ENCODE data around the gene DDX42. TPM values are rescaled to one million over a fixed set of nuclear protein-coding genes. Genes with fewer than 3 reads are reported as not detected.
A peak's percentile ranks its signal among the peaks of the same experiment; 100 is the strongest.

The DDX42 gene
- total and polyA plus RNA-seq, 2 donors from 2014 or later = 38.6 to 104 TPM

DNA sequence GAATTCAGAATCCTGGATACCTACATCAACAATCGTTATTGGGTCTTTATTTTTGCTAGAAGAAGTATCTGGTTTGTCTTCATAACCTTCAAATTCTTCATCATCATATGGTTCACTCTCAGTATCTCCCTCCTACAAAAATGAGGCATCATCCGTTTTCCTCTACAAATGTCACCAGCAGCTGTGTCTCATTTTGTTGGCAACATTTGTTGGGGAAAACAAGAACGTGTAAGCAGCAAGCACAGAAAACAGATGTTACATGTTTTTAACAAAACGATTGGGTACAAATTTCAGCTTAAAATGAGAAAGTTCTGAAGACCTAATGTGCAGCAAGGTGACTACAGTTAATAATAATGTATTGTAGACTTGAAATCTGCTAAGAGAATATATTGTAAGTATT, 9.3 kb upstream of the DDX42 start:
- Histone ChIP-seq H3K9ac (ENCODE audit: low read length in 3 of 3) (no peak overlapping the region), H3K27me3 (ENCODE audit: control insufficient read depth, insufficient read depth, low read length) (no peaks in the 10 kb centered on the region), H3K36me3 (ENCODE audit: control insufficient read depth in 2 of 3, insufficient read depth in 3 of 3, low read length in 3 of 3) (peaks cover 9 to 35% (median 10%) of the 10 kb centered on the region in 3 donors), H3K4me1 (ENCODE audit: control insufficient read depth in 2 of 3, insufficient read depth in 2 of 3, low read depth in 1 of 3, low read length in 3 of 3) (peaks cover 0 to 4% (median 0%) of the 10 kb centered on the region in 3 donors), H3K9me3 (ENCODE audit: control insufficient read depth in 2 of 3, insufficient read depth in 1 of 3, low read length in 3 of 3) (no peaks in the 10 kb centered on the region), H3K27ac (ENCODE audit: low read depth in 2 of 2, low read length in 2 of 2) (no peak overlapping the region), H3K4me3 (ENCODE audit: low read length in 3 of 3) (no peak overlapping the region)
- TF ChIP-seq, protein P1, sequence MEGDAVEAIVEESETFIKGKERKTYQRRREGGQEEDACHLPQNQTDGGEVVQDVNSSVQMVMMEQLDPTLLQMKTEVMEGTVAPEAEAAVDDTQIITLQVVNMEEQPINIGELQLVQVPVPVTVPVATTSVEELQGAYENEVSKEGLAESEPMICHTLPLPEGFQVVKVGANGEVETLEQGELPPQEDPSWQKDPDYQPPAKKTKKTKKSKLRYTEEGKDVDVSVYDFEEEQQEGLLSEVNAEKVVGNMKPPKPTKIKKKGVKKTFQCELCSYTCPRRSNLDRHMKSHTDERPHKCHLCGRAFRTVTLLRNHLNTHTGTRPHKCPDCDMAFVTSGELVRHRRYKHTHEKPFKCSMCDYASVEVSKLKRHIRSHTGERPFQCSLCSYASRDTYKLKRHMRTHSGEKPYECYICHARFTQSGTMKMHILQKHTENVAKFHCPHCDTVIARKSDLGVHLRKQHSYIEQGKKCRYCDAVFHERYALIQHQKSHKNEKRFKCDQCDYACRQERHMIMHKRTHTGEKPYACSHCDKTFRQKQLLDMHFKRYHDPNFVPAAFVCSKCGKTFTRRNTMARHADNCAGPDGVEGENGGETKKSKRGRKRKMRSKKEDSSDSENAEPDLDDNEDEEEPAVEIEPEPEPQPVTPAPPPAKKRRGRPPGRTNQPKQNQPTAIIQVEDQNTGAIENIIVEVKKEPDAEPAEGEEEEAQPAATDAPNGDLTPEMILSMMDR (IDR thresholded peaks at IDR 0.05; ENCODE audit: borderline replicate concordance, extremely low read depth, insufficient read depth) = no peak
- intact Hi-C loops (cut with DNase I) = no loop called here
- FAIRE-seq = no peak
- DNase-seq = peak in 1 of 5 donors; percentile 37

DNA sequence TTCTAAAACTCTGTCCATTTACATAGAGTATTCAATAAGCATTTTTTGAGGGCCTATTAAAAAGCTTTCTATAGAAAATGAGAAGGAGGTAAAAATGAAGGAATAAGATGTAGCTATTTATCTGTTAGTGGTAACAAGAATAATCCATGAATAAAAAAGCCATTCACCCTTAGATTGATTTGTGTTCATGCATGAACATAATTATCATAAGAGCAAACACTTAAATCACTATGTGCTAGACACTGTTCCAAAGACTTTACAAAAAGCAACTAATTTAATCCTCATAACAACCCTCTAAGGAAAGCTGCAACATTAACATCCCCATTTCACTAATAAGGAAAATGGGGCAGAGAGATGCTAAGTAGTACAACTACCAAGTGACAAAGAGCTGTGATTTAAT, 7.2 kb upstream of the DDX42 start:
- no peak overlapping the region for H3K27ac ChIP-seq (ENCODE audit: low read depth in 2 of 2, low read length in 2 of 2)
- H3K27me3 ChIP-seq (ENCODE audit: control insufficient read depth, insufficient read depth, low read length) = no peaks in the 10 kb centered on the region
- H3K4me3 ChIP-seq (ENCODE audit: low read length in 3 of 3) = no peak overlapping the region
- TF ChIP-seq, protein P1 (IDR thresholded peaks at IDR 0.05; ENCODE audit: borderline replicate concordance, extremely low read depth, insufficient read depth) = no peak
- no peaks in the 10 kb centered on the region for H3K9me3 ChIP-seq (ENCODE audit: control insufficient read depth in 2 of 3, insufficient read depth in 1 of 3, low read length in 3 of 3)
- peaks cover 3 to 23% (median 6%) of the 10 kb centered on the region in 3 donors for H3K36me3 ChIP-seq (ENCODE audit: control insufficient read depth in 2 of 3, insufficient read depth in 3 of 3, low read length in 3 of 3)
- DNase-seq (no peak), FAIRE-seq (no peak)
- peaks cover 0 to 4% (median 0%) of the 10 kb centered on the region in 3 donors for H3K4me1 ChIP-seq (ENCODE audit: control insufficient read depth in 2 of 3, insufficient read depth in 2 of 3, low read depth in 1 of 3, low read length in 3 of 3)
- intact Hi-C loops (cut with DNase I) = no loop called here
- no peak overlapping the region for H3K9ac ChIP-seq (ENCODE audit: low read length in 3 of 3)

DNA sequence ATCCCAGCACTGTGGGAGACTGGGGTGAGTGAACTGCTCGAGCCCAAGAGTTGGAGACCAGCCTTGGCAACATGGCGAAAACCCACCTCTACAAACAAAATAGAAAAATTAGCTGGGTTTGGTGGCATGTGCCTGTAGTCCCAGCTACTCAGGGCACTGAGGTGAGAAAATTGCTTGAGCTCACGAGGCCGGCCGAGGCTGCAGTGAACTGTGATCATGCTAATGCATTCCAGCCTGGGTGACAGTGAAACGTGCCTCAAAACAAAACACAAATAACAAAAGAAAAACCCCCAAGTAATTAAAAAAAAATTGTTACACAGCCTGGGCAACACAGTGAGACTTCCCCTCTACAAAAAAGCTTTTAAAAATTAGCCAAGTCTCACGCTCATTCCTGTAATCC, 5.5 kb upstream of the DDX42 start:
- Histone ChIP-seq H3K9me3 (ENCODE audit: control insufficient read depth in 2 of 3, insufficient read depth in 1 of 3, low read length in 3 of 3) (no peaks in the 10 kb centered on the region), H3K27me3 (ENCODE audit: control insufficient read depth, insufficient read depth, low read length) (no peaks in the 10 kb centered on the region), H3K9ac (ENCODE audit: low read length in 3 of 3) (no peak overlapping the region), H3K4me3 (ENCODE audit: low read length in 3 of 3) (no peak overlapping the region), H3K27ac (ENCODE audit: low read depth in 2 of 2, low read length in 2 of 2) (no peak overlapping the region), H3K4me1 (ENCODE audit: control insufficient read depth in 2 of 3, insufficient read depth in 2 of 3, low read depth in 1 of 3, low read length in 3 of 3) (peaks cover 0 to 4% (median 3%) of the 10 kb centered on the region in 3 donors), H3K36me3 (ENCODE audit: control insufficient read depth in 2 of 3, insufficient read depth in 3 of 3, low read length in 3 of 3) (peaks cover 0 to 12% (median 5%) of the 10 kb centered on the region in 3 donors)
- TF ChIP-seq, protein P1 (IDR thresholded peaks at IDR 0.05; ENCODE audit: borderline replicate concordance, extremely low read depth, insufficient read depth) = no peak
- FAIRE-seq (no peak), DNase-seq (peak in 3 of 5 donors; percentile 11 to 39 (median 17))
- intact Hi-C loops (cut with DNase I) = no loop called here

GRCh38 chr17:63772801-63773271, 1.1 kb upstream of the DDX42 start:
- Histone ChIP-seq H3K9ac (ENCODE audit: low read length in 3 of 3) (peak overlapping the region; percentile 72 to 97 (median 91)), H3K27ac (ENCODE audit: low read depth in 2 of 2, low read length in 2 of 2) (peak overlapping the region; percentile 96 to 99), H3K27me3 (ENCODE audit: control insufficient read depth, insufficient read depth, low read length) (no peaks in the 10 kb centered on the region), H3K9me3 (ENCODE audit: control insufficient read depth in 2 of 3, insufficient read depth in 1 of 3, low read length in 3 of 3) (no peaks in the 10 kb centered on the region), H3K36me3 (ENCODE audit: control insufficient read depth in 2 of 3, insufficient read depth in 3 of 3, low read length in 3 of 3) (no peaks in the 10 kb centered on the region), H3K4me3 (ENCODE audit: low read length in 3 of 3) (peak overlapping the region; percentile 78 to 97 (median 90)), H3K4me1 (ENCODE audit: control insufficient read depth in 2 of 3, insufficient read depth in 2 of 3, low read depth in 1 of 3, low read length in 3 of 3) (peaks cover 0 to 13% (median 6%) of the 10 kb centered on the region in 3 donors)
- FAIRE-seq = no peak
- peak in 3 of 5 donors; percentile 10 to 47 (median 46) for DNase-seq
- TF ChIP-seq, protein P1 (IDR thresholded peaks at IDR 0.05; ENCODE audit: borderline replicate concordance, extremely low read depth, insufficient read depth) = no peak
- intact Hi-C loops (cut with DNase I) = no loop called here

Data from kidney (tissue), 14 donors.